Transverse colon (tissue), 3 donors: ENCODE measurements around the gene ACTRT2.

Experiments used
- POLR2A ChIP-seq: fragments of 450-650 bp; IDR thresholded peaks from one replicate; pipeline ENCODE4 v1.6.1; 2016; ENCODE audit warnings: antibody characterized with exemption, mild to moderate bottlenecking, moderate library complexity
- TF ChIP-seq, protein P1 (sequence below), 5 experiments: fragments of 200-600 bp in 3 of 5; fragments of 450-650 bp in 2 of 5; sonication (generic) in 3 of 5; IDR thresholded peaks; 1 replicate in 2 of 5; 2 replicates in 3 of 5; pipeline ENCODE4 v1.5.1; 2016 to 2017; ENCODE audit warnings: antibody characterized with exemption in 5 of 5, inconsistent platforms in 3 of 5, mild to moderate bottlenecking in 2 of 5, moderate library complexity in 1 of 5

DNA sequence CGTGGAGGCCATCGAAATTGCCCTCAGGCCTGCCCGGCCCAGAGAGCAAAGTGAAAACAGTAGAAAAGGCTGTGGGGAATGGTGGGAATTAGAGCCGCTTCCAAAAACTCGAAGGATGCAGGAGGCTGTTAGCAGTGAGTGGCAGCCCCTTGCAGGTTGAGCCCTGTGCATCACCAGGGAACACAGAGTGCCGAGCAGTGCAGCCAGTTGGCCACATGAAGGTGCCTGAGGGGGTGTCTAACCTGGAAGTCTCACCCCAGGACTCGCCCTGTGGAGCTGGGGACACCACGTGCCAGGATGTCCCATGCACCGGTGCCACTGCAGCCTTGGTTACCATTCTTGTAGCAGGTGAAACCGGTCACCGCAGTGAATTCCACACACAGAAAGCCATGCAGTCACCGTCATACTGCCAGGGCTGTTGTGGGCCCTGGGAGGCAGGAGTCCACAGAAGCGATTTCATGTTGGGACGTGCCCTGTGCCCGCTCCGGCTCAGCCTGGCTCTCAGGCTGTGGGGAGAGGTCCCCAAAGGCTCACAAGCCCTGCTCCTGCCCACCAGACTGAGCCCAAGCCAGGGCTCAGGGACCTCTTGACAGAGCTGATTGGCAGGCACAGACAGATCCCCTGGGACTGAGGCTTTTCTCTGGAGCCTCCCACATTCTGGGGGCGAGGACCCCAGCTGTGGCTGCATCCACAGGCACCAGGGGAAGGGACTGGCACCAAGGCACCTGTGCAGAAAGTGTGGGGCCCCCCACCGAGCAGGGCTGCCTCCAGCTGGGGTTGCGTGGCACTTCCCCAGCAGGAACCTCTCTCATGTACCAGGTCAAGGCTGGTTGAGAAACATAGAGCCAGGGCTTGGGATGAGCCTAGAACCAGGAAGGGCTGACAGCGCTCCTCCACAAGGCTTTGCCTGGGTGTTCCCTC lies 16.7 kb upstream of the ACTRT2 start:
- no peak for TF ChIP-seq POLR2A
- TF ChIP-seq, protein P1, sequence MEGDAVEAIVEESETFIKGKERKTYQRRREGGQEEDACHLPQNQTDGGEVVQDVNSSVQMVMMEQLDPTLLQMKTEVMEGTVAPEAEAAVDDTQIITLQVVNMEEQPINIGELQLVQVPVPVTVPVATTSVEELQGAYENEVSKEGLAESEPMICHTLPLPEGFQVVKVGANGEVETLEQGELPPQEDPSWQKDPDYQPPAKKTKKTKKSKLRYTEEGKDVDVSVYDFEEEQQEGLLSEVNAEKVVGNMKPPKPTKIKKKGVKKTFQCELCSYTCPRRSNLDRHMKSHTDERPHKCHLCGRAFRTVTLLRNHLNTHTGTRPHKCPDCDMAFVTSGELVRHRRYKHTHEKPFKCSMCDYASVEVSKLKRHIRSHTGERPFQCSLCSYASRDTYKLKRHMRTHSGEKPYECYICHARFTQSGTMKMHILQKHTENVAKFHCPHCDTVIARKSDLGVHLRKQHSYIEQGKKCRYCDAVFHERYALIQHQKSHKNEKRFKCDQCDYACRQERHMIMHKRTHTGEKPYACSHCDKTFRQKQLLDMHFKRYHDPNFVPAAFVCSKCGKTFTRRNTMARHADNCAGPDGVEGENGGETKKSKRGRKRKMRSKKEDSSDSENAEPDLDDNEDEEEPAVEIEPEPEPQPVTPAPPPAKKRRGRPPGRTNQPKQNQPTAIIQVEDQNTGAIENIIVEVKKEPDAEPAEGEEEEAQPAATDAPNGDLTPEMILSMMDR (IDR thresholded peaks at IDR 0.05): no peak
